Diencephalon (tissue), 1 donor: ENCODE results near the gene RAP1A. TPM values are rescaled to one million over a fixed set of nuclear protein-coding genes. Genes with fewer than 3 reads are reported as not detected.

Experiments used
- small RNA-seq: library from RNA; depleted of rRNA; stranded (forward); fragments of <200 nt; gene quantifications from one replicate; pipeline ENCODE3, GENCODE V24; 2014
- total RNA-seq: library from RNA; depleted of rRNA; stranded (reverse); fragments of >200 nt; gene quantifications from one replicate; pipeline ENCODE4 v1.2.3, GENCODE V29; 2014

The RAP1A gene
- 36.9 TPM for total RNA-seq

DNA sequence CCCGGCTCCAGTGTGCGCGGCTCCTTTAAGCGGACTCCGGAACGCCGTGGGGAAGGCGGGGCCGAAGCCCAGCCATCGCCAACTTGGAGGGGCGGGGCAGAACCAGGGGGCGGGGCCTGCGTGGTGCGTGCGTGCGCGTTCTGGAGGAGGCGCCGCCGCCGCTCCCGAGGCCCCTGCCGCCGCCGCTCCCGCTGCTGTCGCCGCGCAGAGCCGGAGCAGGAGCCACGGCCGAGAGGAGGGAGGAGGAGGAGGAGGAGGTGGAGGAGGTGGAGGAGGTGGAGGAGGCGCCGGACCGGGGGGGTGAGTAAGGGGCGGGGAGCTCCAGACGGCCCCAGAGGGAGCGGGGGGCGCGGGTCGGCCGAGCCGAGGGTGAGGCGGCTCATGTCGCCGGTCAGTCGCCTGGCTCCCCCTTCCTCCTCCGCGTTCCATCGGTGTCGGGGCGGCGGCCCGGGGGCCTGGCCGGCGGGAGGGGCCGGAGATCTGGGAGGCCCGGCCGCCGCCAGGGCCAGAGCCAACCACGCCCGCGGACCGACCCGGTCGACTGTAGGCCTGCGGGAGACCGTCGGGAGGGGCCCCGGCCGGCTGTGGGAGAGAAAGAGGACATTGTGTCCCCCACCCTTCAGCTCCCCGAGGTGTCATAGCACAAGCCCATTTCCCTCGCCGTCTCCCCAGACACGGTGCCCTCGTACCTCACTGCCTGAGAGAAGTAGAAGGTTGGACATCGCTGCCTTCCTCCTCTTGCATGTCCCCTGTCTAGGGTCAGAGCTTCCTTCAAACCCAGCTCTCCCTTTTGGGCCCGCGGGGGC lies at the start of gene RAP1A:
TSS of gene RAP1A (plus strand) at position 155 of the 806 bp plus-strand sequence. CDS start 71,572 bp downstream, outside the sequence.

GRCh38 chr1:111739194-111739924 lies 119.8 kb downstream of the RAP1A start, which contains the start of gene INKA2:
TSS of gene INKA2 (minus strand) at chr1:111739395. CDS start at chr1:111739242, 153 bp downstream.

GRCh38 chr1:111755331-111756123 lies 135.9 kb downstream of the RAP1A start, which contains the start of gene DDX20:
TSS of gene DDX20 (plus strand) at chr1:111755901. CDS start at chr1:111755925, 24 bp downstream.

Small RNA genes within 50 kb of the gene (small RNA-seq; reads per million reads assigned to genes)
- gene INKA2 (0.21 reads per million), gene RNU6-151P (not detected)

Other genes with a start within 250 kb of the RAP1A start
- 1.6 TPM for gene OVGP1, start 192.1 kb upstream of the RAP1A start, total RNA-seq
- 36.2 TPM for gene WDR77, start 170.5 kb upstream of the RAP1A start, total RNA-seq
- gene ATP5PB, start 170.3 kb upstream of the RAP1A start, total RNA-seq, result 209 TPM
- gene C1orf162, start 145.8 kb upstream of the RAP1A start, total RNA-seq, result 1.2 TPM
- gene ADORA3, start 116.2 kb upstream of the RAP1A start, total RNA-seq, result 3.0 TPM
- gene TMIGD3, start 116.2 kb upstream of the RAP1A start, total RNA-seq, result 4.8 TPM
- 7.8 TPM for gene INKA2, start 119.6 kb downstream of the RAP1A start, total RNA-seq
- gene DDX20, start 136.1 kb downstream of the RAP1A start, total RNA-seq, result 22.6 TPM